WTC11 (cell line): ENCODE measurements around the gene PAN2. TPM values are rescaled to one million over a fixed set of nuclear protein-coding genes. Genes with fewer than 3 reads are reported as not detected.

ENCODE experiments used
- ATAC-seq: fragments of 200-7000 bp; cut with Tn5 transposase; 2 replicates; pipeline ENCODE4 v1.10.0; 2021; ENCODE audit warnings: mild to moderate bottlenecking, moderate library complexity
- CTCF ChIA-PET: fragments of 300-600 bp; sonication (Branson Sonifier 250); formaldehyde crosslinking; loops from one replicate; lab custom pipeline; 2021; ENCODE audit warnings: antibody characterized with exemption; lab: Charles Lee
- POLR2A ChIA-PET: fragments of 350-600 bp; sonication (Branson Sonifier 250); formaldehyde crosslinking; loops from one replicate; lab custom pipeline; 2021; ENCODE audit warnings: antibody characterized with exemption; lab: Charles Lee
- DNase-seq: peaks from one replicate; pipeline ENCODE4 v3.0.0; 2021; ENCODE audit warnings: low spot score
- H3K27ac Mint-ChIP-seq: 2 replicates; pipeline ENCODE4 v1.8.0; 2021; ENCODE audit warnings: mixed read lengths
- H3K27me3 Mint-ChIP-seq: 2 replicates; pipeline ENCODE4 v1.8.0; 2021; ENCODE audit warnings: low read depth, mild to moderate bottlenecking, moderate library complexity, mixed read lengths
- H3K36me3 Mint-ChIP-seq: 2 replicates; pipeline ENCODE4 v1.8.0; 2021; ENCODE audit warnings: mixed read lengths
- H3K4me1 Mint-ChIP-seq: 2 replicates; pipeline ENCODE4 v1.8.0; 2022; ENCODE audit warnings: mixed read lengths
- H3K4me3 Mint-ChIP-seq: 2 replicates; pipeline ENCODE4 v1.8.0; 2021; ENCODE audit warnings: mild to moderate bottlenecking, moderate library complexity, mixed read lengths
- H3K9me3 Mint-ChIP-seq: 2 replicates; pipeline ENCODE4 v1.8.0; 2021; ENCODE audit warnings: mixed read lengths
- FOXP1 ChIP-seq: sonication (generic); formaldehyde crosslinking; IDR thresholded peaks from 2 replicates; pipeline ENCODE4 v1.8.0; 2022; ENCODE audit warnings: missing genetic modification reagents, mild to moderate bottlenecking, moderate library complexity, borderline replicate concordance
- JAZF1 ChIP-seq: fragments of 250-450 bp; sonication (Bioruptor Pico); IDR thresholded peaks from 2 replicates; pipeline ENCODE4 v1.9.0; 2021; ENCODE audit warnings: moderate library complexity, mild to moderate bottlenecking, inconsistent platforms
- NR2C2 ChIP-seq: sonication (generic); formaldehyde crosslinking; IDR thresholded peaks from 2 replicates; pipeline ENCODE4 v1.8.0; 2022; ENCODE audit warnings: mild to moderate bottlenecking, missing genetic modification reagents
- NR3C1 ChIP-seq: sonication (generic); formaldehyde crosslinking; conservative IDR thresholded peaks from 2 replicates; pipeline ENCODE4 v1.8.1; 2023; ENCODE audit warnings: low read depth, mild to moderate bottlenecking, missing genetic modification reagents
- SOX15 ChIP-seq: fragments of 250-450 bp; sonication (Bioruptor Pico); IDR thresholded peaks from 2 replicates; pipeline ENCODE4 v1.9.0; 2021; ENCODE audit warnings: mild to moderate bottlenecking
- SP1 ChIP-seq: sonication (generic); formaldehyde crosslinking; conservative IDR thresholded peaks from 2 replicates; pipeline ENCODE4 v1.8.1; 2022; ENCODE audit warnings: missing genetic modification reagents
- TCF7 ChIP-seq: sonication (generic); formaldehyde crosslinking; IDR thresholded peaks from 2 replicates; pipeline ENCODE4 v1.8.0; 2022; ENCODE audit warnings: mild to moderate bottlenecking, low read depth, missing genetic modification reagents, moderate library complexity
- TEAD4 ChIP-seq: sonication (generic); formaldehyde crosslinking; IDR thresholded peaks from 2 replicates; pipeline ENCODE4 v1.8.0; 2022; ENCODE audit warnings: mild to moderate bottlenecking, missing genetic modification reagents
- ZNF219 ChIP-seq: sonication (generic); formaldehyde crosslinking; IDR thresholded peaks from 2 replicates; pipeline ENCODE4 v1.8.0; 2023; ENCODE audit warnings: missing genetic modification reagents, mild to moderate bottlenecking, borderline replicate concordance
- total RNA-seq: library from RNA; stranded (reverse); gene quantifications from 3 replicates; pipeline ENCODE4 v1.2.3, GENCODE V29; 2021
- TF ChIP-seq, protein P1 (sequence below): sonication (generic); formaldehyde crosslinking; IDR thresholded peaks from 2 replicates; pipeline ENCODE4 v1.8.1; 2023; ENCODE audit warnings: mild to moderate bottlenecking, missing genetic modification reagents
- TF ChIP-seq, protein P2 (sequence below): sonication (generic); formaldehyde crosslinking; IDR thresholded peaks from 2 replicates; pipeline ENCODE4 v1.8.1; 2023; ENCODE audit warnings: mild to moderate bottlenecking, missing genetic modification reagents, borderline replicate concordance
- TF ChIP-seq, protein P3 (sequence below): fragments of 250-450 bp; sonication (Bioruptor Pico); IDR thresholded peaks from 2 replicates; pipeline ENCODE4 v1.9.0; 2021; ENCODE audit warnings: mild to moderate bottlenecking, borderline replicate concordance
- TF ChIP-seq, protein P4 (sequence below): fragments of 250-450 bp; sonication (Bioruptor Pico); IDR thresholded peaks from 2 replicates; pipeline ENCODE4 v2.1.2; 2022; ENCODE audit warnings: mild to moderate bottlenecking, moderate library complexity
- TF ChIP-seq, protein P5 (sequence below): sonication (generic); formaldehyde crosslinking; IDR thresholded peaks from 2 replicates; pipeline ENCODE4 v1.8.1; 2023; ENCODE audit warnings: mild to moderate bottlenecking, missing genetic modification reagents, moderate library complexity
- TF ChIP-seq, protein P6 (sequence below): sonication (generic); formaldehyde crosslinking; IDR thresholded peaks from 2 replicates; pipeline ENCODE4 v1.8.1; 2022; ENCODE audit warnings: low read depth, mild to moderate bottlenecking, moderate library complexity, missing genetic modification reagents, borderline replicate concordance

Gene PAN2
- total RNA-seq, 1 experiment from 2014 or later = 46.7 TPM

DNA sequence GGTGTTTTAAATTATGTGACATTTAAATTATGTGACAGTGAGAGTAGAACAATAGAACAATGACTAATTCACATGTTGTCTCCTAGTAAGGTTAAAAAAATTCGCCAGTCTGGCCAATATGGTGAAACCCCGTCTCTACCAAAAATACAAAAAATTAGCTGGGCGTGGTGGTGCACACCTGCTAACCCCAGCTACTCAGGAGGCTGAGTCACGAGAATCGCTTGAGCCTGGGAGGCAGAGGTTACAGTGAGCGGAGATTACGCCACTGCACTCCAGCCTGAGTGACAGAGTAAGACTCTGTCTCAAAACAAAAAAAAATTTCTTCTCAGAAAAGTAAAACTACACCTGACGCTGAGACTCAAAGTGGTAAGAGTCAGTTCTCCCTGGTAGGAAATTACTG is 36.4 kb downstream of the PAN2 start:
- H3K4me1 Mint-ChIP-seq = peaks cover 26% of the 10 kb centered on the region
- CTCF ChIA-PET = interaction anchor here (1.2 to 1.4 kb wide), 2 partner anchors 30 to 76 kb away, joined by 3 to 6 read pairs; partner anchors contain the start of genes COQ10A and RNF41
- TF ChIP-seq, protein P1, sequence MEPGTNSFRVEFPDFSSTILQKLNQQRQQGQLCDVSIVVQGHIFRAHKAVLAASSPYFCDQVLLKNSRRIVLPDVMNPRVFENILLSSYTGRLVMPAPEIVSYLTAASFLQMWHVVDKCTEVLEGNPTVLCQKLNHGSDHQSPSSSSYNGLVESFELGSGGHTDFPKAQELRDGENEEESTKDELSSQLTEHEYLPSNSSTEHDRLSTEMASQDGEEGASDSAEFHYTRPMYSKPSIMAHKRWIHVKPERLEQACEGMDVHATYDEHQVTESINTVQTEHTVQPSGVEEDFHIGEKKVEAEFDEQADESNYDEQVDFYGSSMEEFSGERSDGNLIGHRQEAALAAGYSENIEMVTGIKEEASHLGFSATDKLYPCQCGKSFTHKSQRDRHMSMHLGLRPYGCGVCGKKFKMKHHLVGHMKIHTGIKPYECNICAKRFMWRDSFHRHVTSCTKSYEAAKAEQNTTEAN (CRISPR knock-in tag) = no peak
- TF ChIP-seq SP1 (CRISPR knock-in tag) (no peak), JAZF1 (CRISPR knock-in tag) (no peak), TCF7 (CRISPR knock-in tag) (no peak), ZNF219 (no peak), NR3C1 (no peak), TEAD4 (no peak), NR2C2 (CRISPR knock-in tag) (no peak), FOXP1 (CRISPR knock-in tag) (no peak), SOX15 (CRISPR knock-in tag) (no peak)
- TF ChIP-seq, protein P2, sequence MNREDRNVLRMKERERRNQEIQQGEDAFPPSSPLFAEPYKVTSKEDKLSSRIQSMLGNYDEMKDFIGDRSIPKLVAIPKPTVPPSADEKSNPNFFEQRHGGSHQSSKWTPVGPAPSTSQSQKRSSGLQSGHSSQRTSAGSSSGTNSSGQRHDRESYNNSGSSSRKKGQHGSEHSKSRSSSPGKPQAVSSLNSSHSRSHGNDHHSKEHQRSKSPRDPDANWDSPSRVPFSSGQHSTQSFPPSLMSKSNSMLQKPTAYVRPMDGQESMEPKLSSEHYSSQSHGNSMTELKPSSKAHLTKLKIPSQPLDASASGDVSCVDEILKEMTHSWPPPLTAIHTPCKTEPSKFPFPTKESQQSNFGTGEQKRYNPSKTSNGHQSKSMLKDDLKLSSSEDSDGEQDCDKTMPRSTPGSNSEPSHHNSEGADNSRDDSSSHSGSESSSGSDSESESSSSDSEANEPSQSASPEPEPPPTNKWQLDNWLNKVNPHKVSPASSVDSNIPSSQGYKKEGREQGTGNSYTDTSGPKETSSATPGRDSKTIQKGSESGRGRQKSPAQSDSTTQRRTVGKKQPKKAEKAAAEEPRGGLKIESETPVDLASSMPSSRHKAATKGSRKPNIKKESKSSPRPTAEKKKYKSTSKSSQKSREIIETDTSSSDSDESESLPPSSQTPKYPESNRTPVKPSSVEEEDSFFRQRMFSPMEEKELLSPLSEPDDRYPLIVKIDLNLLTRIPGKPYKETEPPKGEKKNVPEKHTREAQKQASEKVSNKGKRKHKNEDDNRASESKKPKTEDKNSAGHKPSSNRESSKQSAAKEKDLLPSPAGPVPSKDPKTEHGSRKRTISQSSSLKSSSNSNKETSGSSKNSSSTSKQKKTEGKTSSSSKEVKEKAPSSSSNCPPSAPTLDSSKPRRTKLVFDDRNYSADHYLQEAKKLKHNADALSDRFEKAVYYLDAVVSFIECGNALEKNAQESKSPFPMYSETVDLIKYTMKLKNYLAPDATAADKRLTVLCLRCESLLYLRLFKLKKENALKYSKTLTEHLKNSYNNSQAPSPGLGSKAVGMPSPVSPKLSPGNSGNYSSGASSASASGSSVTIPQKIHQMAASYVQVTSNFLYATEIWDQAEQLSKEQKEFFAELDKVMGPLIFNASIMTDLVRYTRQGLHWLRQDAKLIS (CRISPR knock-in tag) = no peak
- TF ChIP-seq, protein P3, sequence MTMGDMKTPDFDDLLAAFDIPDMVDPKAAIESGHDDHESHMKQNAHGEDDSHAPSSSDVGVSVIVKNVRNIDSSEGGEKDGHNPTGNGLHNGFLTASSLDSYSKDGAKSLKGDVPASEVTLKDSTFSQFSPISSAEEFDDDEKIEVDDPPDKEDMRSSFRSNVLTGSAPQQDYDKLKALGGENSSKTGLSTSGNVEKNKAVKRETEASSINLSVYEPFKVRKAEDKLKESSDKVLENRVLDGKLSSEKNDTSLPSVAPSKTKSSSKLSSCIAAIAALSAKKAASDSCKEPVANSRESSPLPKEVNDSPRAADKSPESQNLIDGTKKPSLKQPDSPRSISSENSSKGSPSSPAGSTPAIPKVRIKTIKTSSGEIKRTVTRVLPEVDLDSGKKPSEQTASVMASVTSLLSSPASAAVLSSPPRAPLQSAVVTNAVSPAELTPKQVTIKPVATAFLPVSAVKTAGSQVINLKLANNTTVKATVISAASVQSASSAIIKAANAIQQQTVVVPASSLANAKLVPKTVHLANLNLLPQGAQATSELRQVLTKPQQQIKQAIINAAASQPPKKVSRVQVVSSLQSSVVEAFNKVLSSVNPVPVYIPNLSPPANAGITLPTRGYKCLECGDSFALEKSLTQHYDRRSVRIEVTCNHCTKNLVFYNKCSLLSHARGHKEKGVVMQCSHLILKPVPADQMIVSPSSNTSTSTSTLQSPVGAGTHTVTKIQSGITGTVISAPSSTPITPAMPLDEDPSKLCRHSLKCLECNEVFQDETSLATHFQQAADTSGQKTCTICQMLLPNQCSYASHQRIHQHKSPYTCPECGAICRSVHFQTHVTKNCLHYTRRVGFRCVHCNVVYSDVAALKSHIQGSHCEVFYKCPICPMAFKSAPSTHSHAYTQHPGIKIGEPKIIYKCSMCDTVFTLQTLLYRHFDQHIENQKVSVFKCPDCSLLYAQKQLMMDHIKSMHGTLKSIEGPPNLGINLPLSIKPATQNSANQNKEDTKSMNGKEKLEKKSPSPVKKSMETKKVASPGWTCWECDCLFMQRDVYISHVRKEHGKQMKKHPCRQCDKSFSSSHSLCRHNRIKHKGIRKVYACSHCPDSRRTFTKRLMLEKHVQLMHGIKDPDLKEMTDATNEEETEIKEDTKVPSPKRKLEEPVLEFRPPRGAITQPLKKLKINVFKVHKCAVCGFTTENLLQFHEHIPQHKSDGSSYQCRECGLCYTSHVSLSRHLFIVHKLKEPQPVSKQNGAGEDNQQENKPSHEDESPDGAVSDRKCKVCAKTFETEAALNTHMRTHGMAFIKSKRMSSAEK (CRISPR knock-in tag) = no peak
- TF ChIP-seq, protein P4, sequence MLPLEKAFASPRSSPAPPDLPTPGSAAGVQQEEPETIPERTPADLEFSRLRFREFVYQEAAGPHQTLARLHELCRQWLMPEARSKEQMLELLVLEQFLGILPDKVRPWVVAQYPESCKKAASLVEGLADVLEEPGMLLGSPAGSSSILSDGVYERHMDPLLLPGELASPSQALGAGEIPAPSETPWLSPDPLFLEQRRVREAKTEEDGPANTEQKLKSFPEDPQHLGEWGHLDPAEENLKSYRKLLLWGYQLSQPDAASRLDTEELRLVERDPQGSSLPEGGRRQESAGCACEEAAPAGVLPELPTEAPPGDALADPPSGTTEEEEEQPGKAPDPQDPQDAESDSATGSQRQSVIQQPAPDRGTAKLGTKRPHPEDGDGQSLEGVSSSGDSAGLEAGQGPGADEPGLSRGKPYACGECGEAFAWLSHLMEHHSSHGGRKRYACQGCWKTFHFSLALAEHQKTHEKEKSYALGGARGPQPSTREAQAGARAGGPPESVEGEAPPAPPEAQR (CRISPR knock-in tag) = no peak
- TF ChIP-seq, protein P5, sequence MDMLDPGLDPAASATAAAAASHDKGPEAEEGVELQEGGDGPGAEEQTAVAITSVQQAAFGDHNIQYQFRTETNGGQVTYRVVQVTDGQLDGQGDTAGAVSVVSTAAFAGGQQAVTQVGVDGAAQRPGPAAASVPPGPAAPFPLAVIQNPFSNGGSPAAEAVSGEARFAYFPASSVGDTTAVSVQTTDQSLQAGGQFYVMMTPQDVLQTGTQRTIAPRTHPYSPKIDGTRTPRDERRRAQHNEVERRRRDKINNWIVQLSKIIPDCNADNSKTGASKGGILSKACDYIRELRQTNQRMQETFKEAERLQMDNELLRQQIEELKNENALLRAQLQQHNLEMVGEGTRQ (CRISPR knock-in tag) = no peak
- TF ChIP-seq, protein P6, sequence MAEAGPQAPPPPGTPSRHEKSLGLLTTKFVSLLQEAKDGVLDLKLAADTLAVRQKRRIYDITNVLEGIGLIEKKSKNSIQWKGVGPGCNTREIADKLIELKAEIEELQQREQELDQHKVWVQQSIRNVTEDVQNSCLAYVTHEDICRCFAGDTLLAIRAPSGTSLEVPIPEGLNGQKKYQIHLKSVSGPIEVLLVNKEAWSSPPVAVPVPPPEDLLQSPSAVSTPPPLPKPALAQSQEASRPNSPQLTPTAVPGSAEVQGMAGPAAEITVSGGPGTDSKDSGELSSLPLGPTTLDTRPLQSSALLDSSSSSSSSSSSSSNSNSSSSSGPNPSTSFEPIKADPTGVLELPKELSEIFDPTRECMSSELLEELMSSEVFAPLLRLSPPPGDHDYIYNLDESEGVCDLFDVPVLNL (CRISPR knock-in tag) = no peak
- peaks cover 20% of the 10 kb centered on the region for H3K36me3 Mint-ChIP-seq
- DNase-seq (no peak), ATAC-seq (no peak)
- no peaks in the 10 kb centered on the region for H3K9me3 Mint-ChIP-seq
- no peaks in the 10 kb centered on the region for H3K27me3 Mint-ChIP-seq
- no peak overlapping the region for H3K4me3 Mint-ChIP-seq
- POLR2A ChIA-PET = no interaction called here
- no peak overlapping the region for H3K27ac Mint-ChIP-seq
